ENCODE results near the gene MCM9.

Gene MCM9

DNA sequence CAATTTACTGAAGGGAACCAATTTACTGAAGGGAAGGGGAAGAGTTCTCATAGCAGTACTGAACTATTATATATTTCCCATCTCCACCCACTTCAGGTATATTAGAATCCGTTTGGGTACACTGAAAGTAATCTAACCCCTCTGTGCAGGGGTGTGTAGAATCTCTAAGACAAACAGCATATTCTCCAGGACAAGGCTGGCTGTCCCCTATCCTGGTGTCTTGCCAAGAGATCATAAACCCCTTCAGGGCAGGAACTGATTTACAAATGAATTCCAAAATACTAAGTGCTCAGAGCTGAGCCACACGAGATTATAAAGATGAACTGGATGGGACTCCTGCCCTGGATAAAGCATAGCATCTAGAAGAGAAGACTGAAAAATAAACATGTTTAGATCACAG is 31.8 kb downstream of the MCM9 start:
- peaks cover 11% of the 10 kb centered on the region for H3K36me3 ChIP-seq (replicated peaks; ENCODE audit: low read depth, low read length)
- no peak overlapping the region for H3K27ac ChIP-seq (ENCODE audit: low read length)
- no peak overlapping the region for H3K4me2 ChIP-seq (ENCODE audit: low read length)

GRCh38 chr6:118902726-118903125 is 32.2 kb downstream of the MCM9 start:
- Histone ChIP-seq H3K36me3 (replicated peaks; ENCODE audit: low read depth, low read length) (peaks cover 11% of the 10 kb centered on the region), H3K79me2 (ENCODE audit: low read length) (peaks cover 32% of the 10 kb centered on the region)

More for the DNA sequence above, 31.8 kb downstream of the MCM9 start:
- Histone ChIP-seq H3K9me3 (ENCODE audit: insufficient read depth, low read length) (no peaks in the 10 kb centered on the region), H3K4me1 (ENCODE audit: low read length) (no peaks in the 10 kb centered on the region), H2AFZ (ENCODE audit: low read depth, low read length) (no peak overlapping the region), H3K4me3 (ENCODE audit: low read length) (no peak overlapping the region), H3K79me2 (ENCODE audit: low read length) (peaks cover 28% of the 10 kb centered on the region), H3K27me3 (ENCODE audit: low read depth, low read length) (no peaks in the 10 kb centered on the region), H4K20me1 (ENCODE audit: insufficient read depth, low read length) (no peaks in the 10 kb centered on the region), H3K9ac (ENCODE audit: low read length) (no peak overlapping the region)
- TF ChIP-seq CTCF (IDR thresholded peaks at IDR 0.05; ENCODE audit: low read depth, low read length) (no peak), EZH2phosphoT487 (IDR thresholded peaks at IDR 0.05; ENCODE audit: low read depth) (no peak)

GRCh38 chr6:118899948-118900347 is 35.0 kb downstream of the MCM9 start:
- Histone ChIP-seq H3K4me1 (ENCODE audit: low read length) (peaks cover 14% of the 10 kb centered on the region), H2AFZ (ENCODE audit: low read depth, low read length) (no peak overlapping the region), H3K4me2 (ENCODE audit: low read length) (no peak overlapping the region), H4K20me1 (ENCODE audit: insufficient read depth, low read length) (no peaks in the 10 kb centered on the region), H3K9ac (ENCODE audit: low read length) (no peak overlapping the region), H3K27ac (ENCODE audit: low read length) (no peak overlapping the region), H3K4me3 (ENCODE audit: low read length) (no peak overlapping the region), H3K9me3 (ENCODE audit: insufficient read depth, low read length) (no peaks in the 10 kb centered on the region), H3K79me2 (ENCODE audit: low read length) (peaks cover 59% of the 10 kb centered on the region), H3K27me3 (ENCODE audit: low read depth, low read length) (no peaks in the 10 kb centered on the region), H3K36me3 (replicated peaks; ENCODE audit: low read depth, low read length) (peaks cover 7% of the 10 kb centered on the region)
- no peak for TF ChIP-seq EZH2phosphoT487 (IDR thresholded peaks at IDR 0.05; ENCODE audit: low read depth)
- no peak for TF ChIP-seq CTCF (IDR thresholded peaks at IDR 0.05; ENCODE audit: low read depth, low read length)

More at GRCh38 chr6:118902726-118903125, 32.2 kb downstream of the MCM9 start:
- peaks cover 2% of the 10 kb centered on the region for H3K4me1 ChIP-seq (ENCODE audit: low read length)
- H3K27me3 ChIP-seq (ENCODE audit: low read depth, low read length) = no peaks in the 10 kb centered on the region
- no peaks in the 10 kb centered on the region for H4K20me1 ChIP-seq (ENCODE audit: insufficient read depth, low read length)
- TF ChIP-seq EZH2phosphoT487 (IDR thresholded peaks at IDR 0.05; ENCODE audit: low read depth) (no peak), CTCF (IDR thresholded peaks at IDR 0.05; ENCODE audit: low read depth, low read length) (no peak)
- no peak overlapping the region for H3K27ac ChIP-seq (ENCODE audit: low read length)
- no peak overlapping the region for H2AFZ ChIP-seq (ENCODE audit: low read depth, low read length)
- H3K4me3 ChIP-seq (ENCODE audit: low read length) = no peak overlapping the region
- no peak overlapping the region for H3K9ac ChIP-seq (ENCODE audit: low read length)
- H3K4me2 ChIP-seq (ENCODE audit: low read length) = no peak overlapping the region
- H3K9me3 ChIP-seq (ENCODE audit: insufficient read depth, low read length) = no peaks in the 10 kb centered on the region

DNA sequence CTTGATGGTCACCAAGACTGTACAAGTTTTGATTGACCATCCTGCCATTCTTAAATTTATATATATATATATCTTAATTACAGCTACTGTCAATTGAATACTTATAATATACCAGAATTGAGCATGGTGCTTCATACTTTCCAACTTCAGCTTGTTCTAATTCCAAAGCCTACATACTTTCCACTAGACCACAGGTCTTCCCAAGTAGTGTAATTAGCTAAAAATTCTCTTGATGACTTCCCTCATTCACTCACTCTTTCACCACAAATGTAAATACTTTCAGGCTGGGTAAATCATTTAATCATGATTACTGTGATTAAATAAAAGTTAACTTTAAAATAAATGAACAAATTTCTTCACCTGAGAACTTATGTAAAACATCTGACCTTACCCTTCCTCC is 37.6 kb downstream of the MCM9 start:
- H3K9ac ChIP-seq (ENCODE audit: low read length) = no peak overlapping the region
- no peak overlapping the region for H3K27ac ChIP-seq (ENCODE audit: low read length)
- H4K20me1 ChIP-seq (ENCODE audit: insufficient read depth, low read length) = no peaks in the 10 kb centered on the region
- no peak overlapping the region for H3K4me3 ChIP-seq (ENCODE audit: low read length)
- no peaks in the 10 kb centered on the region for H3K9me3 ChIP-seq (ENCODE audit: insufficient read depth, low read length)
- H3K4me2 ChIP-seq (ENCODE audit: low read length) = no peak overlapping the region
- H3K79me2 ChIP-seq (ENCODE audit: low read length) = peaks cover 79% of the 10 kb centered on the region
- H3K27me3 ChIP-seq (ENCODE audit: low read depth, low read length) = no peaks in the 10 kb centered on the region
- no peak overlapping the region for H2AFZ ChIP-seq (ENCODE audit: low read depth, low read length)
- H3K36me3 ChIP-seq (replicated peaks; ENCODE audit: low read depth, low read length) = peaks cover 7% of the 10 kb centered on the region
- H3K4me1 ChIP-seq (ENCODE audit: low read length) = peaks cover 23% of the 10 kb centered on the region
- no peak for TF ChIP-seq EZH2phosphoT487 (IDR thresholded peaks at IDR 0.05; ENCODE audit: low read depth)
- no peak for TF ChIP-seq CTCF (IDR thresholded peaks at IDR 0.05; ENCODE audit: low read depth, low read length)
